NCI-H526 treated with DMSO at 0.1 percent for 48 hours (cell line): ENCODE results near the gene SELPLG.
"Not testable (repeated sequence)": the region's sequence is repeated elsewhere in the genome, so short reads cannot be mapped to it uniquely, and the experiment has no call there.

ENCODE experiments used
- DNase-seq: peaks from one replicate; lab custom pipeline; 2025; lab: John Stamatoyannopoulos, UW

Gene SELPLG

GRCh38 chr12:108618953-108619274, 14.8 kb downstream of the SELPLG start:
- not testable (repeated sequence) for DNase-seq

GRCh38 chr12:108618079-108618952, 15.4 kb downstream of the SELPLG start:
- peak; percentile 21 for DNase-seq

- no peak for DNase-seq
These were observed 16.5 kb downstream of the SELPLG start for GRCh38 chr12:108616941-108617858.

GRCh38 chr12:108616359-108616758, 17.3 kb downstream of the SELPLG start:
- no peak for DNase-seq

GRCh38 chr12:108615918-108616317, 17.8 kb downstream of the SELPLG start:
- DNase-seq: no peak

- no peak for DNase-seq
These were observed 19.1 kb downstream of the SELPLG start for GRCh38 chr12:108614639-108615038.

- DNase-seq: no peak
These were observed 19.7 kb downstream of the SELPLG start for GRCh38 chr12:108614041-108614440.

GRCh38 chr12:108613548-108613947, 20.1 kb downstream of the SELPLG start:
- DNase-seq: no peak

- DNase-seq: no peak
These were observed 20.9 kb downstream of the SELPLG start for GRCh38 chr12:108612788-108613282.

GRCh38 chr12:108611884-108612415, 21.7 kb downstream of the SELPLG start:
- no peak for DNase-seq

- DNase-seq: no peak
These were observed 22.7 kb downstream of the SELPLG start for GRCh38 chr12:108610856-108611605.

- DNase-seq: no peak
These were observed 23.3 kb downstream of the SELPLG start for GRCh38 chr12:108610336-108610815.

- no peak for DNase-seq
These were observed 24.0 kb downstream of the SELPLG start for GRCh38 chr12:108609537-108610335.

- DNase-seq: no peak
These were observed 25.1 kb downstream of the SELPLG start for GRCh38 chr12:108608616-108609015.

GRCh38 chr12:108607981-108608600, 25.6 kb downstream of the SELPLG start:
- no peak for DNase-seq

- no peak for DNase-seq
These were observed 27.2 kb downstream of the SELPLG start for GRCh38 chr12:108606492-108606891.

GRCh38 chr12:108605690-108606406, 27.8 kb downstream of the SELPLG start:
- no peak for DNase-seq

GRCh38 chr12:108605000-108605689, 28.5 kb downstream of the SELPLG start:
- no peak for DNase-seq
